GM21447 (cell line): ENCODE results near the gene HPS1.
A peak's percentile ranks its signal among the peaks of the same experiment; 100 is the strongest.

Source experiments
- ATAC-seq: cut with Tn5 transposase; IDR thresholded peaks from one replicate; pipeline ENCODE4 v1.9.1; 2021; ENCODE audit not compliant: unreplicated experiment

HPS1 gene

DNA sequence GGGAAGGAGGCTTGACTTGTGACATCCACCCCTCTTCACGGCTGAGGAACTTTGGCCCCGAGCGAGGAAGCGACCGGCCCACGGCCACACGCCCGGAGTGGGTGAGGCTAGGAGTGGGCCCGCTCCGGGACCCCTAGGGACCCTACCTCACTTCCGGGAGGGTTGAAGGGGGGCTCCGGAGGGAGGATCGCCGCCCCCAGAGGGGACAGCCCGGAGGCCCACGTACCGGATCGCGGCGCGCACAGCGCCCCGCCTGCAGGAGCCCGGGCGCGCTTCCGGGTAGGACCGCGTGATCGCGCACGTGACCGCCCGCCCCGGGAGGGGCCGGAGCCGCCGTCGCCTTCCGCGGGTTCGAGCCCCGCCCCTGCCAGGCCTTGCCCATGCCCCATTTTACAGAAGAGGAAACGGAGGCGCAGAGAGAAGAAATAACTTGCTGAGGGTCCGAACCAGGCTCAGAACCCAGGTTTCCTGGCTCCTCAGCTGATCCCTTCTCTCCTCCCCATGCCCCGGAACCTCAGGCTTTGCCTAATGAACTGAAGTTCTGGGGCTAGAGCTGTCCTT lies at the start of gene HPS1:
TSS of gene HPS1 (minus strand) at position 275 of the 561 bp plus-strand sequence. CDS start 3,695 bp downstream, outside the sequence.
- ATAC-seq = peak; percentile 77

DNA sequence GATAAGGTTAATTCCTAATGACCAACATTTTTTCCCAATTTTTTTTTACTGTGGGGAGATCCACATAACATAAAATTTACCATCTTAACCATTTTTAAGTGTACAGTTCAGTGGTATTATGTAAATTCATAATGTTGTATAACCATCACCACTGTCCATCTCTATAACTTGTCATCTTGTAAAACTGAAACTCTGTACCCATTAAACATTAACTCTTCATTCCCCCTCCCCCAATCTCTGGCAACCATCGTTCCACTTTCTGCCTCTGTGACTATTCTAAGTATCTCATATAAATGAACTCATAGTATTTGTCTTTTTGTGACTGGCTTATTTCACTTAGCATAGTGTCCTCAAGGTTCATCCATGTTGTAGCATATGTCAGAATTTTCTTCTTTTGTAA lies 46.0 kb upstream of the HPS1 start:
- ATAC-seq = no peak

DNA sequence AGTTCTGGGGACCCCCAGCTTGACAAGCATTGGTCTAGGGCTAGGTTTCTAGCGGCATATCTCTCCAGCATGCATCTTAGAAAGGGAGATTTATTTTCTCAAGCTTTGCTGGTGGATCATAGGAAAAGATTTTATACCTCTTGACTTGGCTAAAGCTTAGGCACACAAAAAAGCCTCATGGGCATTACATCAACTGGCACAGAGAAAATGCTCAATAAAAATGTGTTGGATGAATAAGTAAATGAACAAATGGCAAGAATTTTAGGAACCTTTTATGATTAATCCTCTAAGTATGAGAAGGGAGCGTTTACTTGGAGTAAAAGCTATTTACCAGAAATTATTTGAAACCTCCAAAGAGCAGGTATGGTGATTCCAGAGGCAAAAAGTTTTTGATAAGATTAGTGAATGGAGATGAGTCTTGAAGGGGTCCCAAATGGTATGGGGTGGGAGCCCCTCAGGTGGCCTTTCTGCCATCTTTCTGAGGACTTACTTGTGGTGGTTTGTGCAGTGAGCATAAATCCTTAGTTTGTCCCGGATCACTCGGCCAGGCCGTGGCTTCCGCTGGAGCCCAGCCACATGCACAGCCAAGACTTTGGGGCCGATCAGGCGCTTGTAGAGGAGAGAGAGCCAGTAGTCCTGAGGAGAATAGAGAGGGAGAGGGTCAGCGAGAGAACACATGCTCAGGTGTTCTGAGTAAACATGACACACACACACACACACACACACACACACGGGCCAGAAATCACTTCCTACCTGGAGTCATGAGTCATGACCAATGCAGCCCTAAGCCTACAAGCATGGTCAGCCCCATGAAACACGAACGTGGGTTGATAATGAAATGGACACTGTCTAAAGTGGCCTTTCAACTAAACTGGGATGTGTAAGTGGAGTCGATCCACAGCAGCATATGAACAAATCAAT lies 43.1 kb upstream of the HPS1 start:
- ATAC-seq = no peak

DNA sequence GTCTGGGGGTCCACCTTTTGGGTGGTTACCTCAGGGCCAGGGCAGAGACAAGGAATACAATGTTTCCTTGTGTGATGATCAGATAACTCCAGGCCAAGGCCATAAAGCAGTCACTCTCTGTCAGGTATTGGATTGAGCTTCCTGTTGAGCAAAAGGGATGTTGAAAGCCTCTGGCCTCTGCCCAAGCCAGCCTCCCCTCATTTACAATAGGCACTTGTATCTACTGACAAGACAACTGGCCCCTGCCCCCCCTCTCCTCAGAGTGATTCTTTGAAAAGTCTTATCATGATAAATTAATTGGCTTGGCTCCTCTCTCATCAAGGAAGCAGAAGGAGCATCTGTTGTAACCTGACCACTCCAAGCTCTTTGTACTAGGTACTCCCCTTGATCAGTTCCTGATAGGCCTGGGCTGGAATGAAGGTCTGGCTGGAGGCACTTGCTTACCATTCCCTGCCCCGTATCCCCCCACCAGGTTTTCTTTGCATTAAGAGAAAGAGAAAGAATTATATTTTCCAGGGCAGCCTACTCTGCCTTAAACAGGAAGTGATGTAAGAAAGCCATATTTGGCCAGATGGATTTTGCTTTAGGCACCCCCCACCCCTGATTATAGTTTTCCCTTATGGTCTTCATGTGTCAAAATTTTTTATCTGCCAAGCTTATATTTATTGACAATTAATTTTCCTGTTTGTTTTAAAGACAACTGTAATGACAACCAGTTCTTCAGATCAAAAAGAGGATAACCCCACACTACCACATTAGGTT lies 42.1 kb upstream of the HPS1 start:
- no peak for ATAC-seq

DNA sequence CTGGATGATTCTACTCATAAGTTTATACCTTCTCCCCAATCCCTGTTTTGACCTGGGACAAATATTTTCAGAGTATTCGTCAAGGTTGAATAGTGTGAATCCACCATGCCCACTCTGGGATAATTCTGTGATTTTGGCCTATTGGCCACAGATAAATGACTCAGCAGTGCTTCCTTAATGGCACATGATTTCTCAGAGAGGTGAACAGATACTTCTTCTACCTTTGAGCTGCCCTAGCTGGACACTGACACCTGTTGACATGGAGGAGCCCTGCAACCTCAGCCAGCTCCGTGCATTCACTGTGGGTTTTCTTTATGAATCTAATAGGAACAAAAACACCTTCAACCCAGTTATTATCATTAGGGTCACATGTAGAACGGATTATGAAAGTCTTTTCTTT lies 40.9 kb upstream of the HPS1 start:
- ATAC-seq = no peak

DNA sequence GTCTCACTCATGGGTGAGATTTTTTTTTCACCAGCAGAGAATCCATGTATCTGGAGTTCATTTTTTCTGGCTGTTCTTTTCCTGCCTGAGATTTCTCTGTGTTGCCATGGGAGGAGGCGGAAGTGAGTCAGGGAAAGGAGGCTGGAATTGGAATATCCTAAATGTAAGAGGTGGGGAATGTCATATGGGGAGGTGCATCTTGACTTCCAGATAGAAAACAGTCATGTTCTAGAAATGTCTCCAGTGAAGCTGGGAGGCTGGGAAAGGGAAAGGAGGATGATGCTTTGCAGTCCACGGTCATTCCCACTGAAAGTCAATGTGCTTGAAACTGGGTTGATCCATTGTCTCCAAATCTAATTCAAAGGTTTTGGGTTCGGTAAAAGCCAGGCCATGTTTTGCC lies 39.7 kb upstream of the HPS1 start:
- no peak for ATAC-seq

DNA sequence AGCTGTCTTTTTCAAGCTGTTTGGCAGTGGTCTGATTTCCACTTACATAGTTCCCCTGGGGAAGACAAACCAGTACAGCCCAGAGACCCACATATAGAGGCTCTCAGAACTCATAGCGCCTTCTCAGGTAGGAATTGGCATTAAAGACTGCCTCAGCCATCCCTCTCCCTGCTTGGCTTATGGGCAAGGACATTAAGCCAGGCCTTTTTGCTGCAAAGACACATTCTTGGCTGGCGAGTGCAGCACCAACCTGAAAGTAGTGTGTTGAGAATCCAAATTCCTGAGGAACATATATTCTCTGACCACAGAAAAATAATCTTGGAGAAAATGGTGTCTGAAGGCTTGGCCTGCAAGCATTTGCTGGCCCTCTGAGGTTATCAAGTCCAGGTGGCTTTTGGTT lies 39.2 kb upstream of the HPS1 start:
- ATAC-seq = no peak

DNA sequence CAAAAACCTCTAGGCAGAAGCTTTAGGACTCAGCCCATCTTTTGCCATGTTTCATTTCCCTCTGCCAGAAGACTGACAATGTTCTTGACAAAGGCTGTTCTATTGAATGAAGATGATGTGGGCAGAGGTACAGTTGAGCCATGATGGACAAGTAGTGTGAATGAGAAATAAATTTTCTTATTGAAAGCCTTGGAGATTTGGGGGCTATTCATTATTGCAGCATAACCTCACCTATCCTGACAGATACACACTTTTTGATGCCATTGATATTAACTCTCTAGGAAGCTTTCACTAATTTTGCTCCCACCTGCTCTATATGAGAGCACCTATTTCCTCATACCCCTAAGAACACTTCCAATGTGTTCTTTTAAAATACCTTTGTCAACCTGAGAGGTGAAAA lies 36.9 kb upstream of the HPS1 start:
- no peak for ATAC-seq

DNA sequence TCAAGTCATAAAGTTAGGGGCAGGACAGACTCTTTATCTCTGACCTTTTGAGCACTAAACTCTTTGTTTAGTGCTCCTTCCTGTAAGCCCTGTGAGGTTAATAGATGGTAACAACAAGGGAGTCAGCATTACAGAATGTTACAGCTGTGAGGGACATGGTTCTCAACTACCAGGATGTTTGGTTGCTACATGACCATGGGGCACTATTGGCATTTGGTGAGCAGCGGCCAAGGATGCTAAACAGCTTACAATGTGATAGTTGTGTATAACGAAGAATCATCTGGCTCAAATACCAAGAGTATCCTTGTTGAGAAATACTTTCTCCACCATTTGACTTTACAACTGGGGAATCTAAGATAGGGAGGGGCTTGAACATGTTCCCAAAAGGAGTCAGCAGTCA lies 35.4 kb upstream of the HPS1 start:
- ATAC-seq = no peak

DNA sequence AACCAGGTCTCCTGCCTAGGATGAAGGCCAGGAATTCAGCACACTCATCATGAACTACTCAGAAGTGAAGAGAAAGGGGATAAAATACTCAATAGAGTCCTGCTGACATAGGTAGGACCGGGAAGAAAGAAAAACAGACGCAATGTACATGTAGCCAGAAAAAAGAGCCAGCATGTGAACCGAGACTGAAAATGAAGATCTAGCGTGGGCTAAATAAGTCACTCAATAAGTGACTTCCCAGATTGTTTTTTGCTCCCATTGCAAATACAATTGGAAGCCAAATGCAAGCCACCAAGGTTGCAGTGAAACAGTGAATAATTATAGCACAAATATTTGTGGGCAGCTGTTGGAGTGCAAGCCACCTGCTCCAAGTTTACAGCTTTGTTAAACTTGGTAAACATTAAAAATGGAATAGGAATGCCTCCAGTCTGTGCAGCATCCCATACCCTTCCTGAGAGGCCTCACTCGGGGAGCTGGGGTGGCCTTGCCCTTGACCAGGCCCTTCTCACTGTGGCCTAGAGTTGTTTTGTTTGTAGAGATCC lies 34.7 kb upstream of the HPS1 start:
- ATAC-seq = no peak

DNA sequence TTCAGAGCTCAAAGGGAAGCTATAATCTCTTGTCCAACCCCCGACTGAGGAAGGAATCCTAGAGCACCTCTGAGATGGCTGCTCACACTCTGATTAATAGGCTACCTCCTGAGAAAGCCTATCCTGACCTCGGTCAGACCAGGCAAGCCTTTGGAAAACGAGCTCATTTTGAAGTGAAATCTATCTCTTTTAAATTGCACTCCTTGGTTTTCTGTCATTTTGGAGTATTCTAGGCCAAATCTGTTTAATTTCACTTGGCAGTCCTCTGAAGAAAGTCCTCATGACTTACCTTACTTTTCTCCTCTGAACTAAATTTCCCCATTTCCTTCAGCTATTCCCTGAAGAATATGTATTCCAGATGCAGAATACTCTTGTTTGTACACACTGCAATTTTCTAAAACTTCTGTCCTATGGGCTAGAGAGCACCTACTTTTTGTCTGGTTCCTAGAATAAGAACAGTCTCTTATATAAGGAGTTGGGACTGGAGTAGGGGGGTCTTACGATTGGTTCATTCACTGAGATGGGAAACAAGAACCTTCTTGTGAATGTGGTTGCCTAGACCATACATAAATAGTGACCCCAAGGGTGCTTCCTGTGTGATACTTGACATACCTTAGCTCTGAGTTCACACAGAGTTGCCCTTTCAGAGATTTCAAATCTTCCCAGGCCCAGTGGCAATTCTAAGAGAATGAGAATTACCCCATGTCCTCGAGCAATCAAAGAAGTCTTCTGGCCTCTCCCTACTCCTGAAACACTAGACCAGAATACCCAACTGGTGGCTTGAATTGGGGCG lies 31.9 kb upstream of the HPS1 start:
- no peak for ATAC-seq

DNA sequence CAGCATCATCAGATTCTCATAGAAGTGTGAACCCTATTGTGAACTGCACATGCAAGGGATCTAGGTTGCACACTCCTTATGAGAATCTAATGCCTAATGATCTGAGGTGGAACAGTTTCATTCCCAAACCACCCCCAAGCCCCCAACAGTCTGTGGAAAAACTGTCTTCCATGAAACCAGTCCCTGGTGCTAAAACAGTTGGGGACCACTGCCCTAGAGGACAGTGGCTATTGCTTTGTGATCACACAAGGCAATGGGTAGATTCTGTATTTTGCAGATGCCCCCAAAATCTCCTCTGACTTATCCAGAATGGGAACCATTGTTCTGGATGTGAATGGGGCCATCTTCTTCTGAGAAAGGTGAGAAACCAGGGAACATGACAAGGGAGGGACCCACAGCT lies 31.1 kb upstream of the HPS1 start:
- ATAC-seq = no peak

DNA sequence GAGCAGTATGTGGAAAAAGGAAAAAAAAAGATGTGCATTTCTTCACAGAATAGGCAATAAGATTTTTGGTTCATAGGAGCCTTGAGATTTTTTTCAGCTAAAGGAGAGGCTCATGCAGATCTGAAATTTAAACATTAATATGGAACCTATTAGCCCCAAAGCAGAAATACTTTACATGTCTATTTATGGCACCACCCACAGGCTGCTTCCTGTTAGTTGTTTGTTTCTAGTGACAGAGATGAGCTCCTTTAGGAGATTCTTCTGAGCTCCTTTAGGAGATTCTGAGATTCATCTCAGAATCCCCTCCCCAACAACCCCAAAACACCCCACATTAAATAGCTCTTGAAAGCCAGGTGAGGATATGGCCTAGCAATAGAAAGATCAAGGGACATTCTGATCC lies 27.9 kb upstream of the HPS1 start:
- peak; percentile 69 for ATAC-seq

DNA sequence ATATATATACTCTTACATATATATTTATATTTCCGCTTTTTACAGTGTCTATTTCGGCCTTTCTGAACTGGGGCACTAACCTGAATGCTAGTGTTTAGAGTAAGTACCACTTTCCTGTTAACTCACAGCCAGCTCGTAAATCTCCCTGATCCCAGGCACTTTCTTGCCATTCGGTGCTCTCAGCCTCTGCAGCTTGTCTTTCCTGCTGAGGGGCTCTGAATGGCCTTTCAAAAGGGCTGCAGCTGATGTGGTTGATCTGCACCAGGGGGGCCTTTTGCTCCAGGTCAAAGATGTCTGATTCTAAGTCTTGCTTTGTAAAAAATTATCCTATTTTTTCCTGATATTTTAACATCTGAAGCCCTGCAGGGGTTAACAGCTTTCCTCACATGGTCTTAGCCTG lies 25.5 kb upstream of the HPS1 start:
- no peak for ATAC-seq

DNA sequence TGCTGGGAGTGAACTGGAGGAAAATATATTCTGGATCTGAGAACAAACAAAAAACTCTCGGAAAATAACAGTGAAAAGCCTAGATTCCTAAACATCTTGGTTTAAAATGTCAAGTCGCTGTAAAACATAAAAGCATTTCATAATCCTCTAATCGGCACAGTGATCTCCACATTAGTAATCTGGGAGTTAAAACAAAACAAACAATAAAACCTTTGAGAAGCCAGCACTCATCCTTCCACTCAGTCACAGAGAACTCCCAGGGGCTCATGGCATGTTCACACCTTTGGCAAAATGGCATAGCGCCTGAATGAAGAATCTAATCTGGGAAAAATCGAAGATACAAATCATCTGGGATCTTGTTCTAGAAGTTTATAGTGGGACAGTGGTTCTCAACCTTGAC lies 24.1 kb upstream of the HPS1 start:
- ATAC-seq = no peak

DNA sequence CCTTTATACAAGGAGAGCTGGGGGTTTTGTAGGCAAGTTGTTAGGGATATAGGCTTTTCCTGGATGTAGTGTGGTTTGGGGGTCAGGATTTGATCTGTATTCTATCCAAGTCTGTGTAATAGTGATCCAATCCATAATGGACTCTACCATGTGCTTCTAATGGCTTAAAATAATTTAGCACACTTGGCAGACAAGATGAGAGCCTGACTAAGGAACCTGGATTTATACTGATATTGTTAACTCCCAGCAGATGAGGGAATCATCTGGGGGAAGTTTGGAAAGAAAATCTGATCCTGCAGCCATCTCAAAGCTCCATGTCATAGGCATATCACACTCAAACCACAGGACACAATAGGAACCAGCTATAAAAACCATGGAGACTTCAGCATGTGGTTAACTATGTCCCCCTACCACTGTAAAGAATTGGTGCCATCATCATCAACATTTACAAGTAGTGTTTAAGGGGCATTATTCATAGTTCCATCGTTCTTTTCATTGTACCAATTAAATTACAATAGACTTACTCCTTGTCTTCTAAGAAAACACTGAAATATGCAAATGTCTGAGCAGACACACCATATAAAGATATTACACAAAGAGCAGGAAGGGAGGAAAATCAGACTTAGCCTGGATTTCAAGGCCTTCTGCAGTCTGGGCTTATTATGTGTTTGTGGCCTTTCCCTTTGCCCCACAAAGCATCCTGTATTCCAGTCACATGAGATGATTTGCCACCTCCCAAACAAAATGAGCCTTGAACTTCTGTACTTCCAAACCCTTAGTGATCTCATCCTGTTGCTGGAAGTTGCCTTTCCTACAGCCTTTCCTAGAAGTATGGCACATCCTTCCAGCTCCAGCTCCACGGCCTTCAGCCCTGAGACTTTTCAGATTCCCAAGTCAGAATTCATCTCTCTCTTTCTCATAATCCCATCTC lies 22.5 kb upstream of the HPS1 start:
- ATAC-seq = no peak

DNA sequence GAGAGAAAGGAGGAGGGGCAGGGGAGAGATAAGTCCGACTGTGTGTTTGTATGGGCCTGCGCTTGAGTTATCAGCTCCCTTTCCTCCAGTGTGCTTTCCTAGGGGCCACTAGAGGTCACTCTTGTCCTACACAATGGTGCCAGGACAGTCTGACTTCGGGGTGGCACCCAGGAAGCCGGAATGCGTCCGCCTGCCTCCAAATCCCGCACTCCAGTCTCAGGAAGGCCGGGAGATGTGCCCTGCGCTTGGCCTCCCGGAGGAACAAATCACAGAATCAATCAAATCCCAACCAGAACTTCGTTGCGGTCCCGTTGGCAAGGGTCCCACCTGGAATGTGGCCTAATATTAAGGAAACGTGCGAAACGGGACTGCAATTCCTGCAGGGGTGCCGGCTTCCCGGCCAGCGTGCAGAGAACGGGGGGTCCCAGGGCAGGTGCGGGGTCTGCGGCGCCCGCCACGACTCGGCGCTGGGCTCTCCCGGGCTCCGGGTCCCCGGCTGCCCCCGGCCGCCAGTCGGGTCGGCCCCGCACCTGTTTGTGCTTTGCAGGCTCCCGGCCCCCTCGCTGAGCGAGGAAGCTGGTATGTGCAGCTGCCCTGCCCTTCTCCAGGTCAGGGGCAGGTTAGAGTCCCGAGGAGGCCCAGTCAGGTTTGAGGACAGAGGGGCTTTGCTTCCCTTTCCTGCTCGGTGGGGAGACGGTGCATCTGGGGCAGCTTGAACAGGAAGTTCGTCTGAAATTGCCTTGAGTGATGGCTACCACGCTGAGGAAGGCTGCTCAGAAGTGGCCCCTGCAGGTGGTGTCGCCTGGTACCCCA lies 21.0 kb upstream of the HPS1 start:
- peak; percentile 82 for ATAC-seq

DNA sequence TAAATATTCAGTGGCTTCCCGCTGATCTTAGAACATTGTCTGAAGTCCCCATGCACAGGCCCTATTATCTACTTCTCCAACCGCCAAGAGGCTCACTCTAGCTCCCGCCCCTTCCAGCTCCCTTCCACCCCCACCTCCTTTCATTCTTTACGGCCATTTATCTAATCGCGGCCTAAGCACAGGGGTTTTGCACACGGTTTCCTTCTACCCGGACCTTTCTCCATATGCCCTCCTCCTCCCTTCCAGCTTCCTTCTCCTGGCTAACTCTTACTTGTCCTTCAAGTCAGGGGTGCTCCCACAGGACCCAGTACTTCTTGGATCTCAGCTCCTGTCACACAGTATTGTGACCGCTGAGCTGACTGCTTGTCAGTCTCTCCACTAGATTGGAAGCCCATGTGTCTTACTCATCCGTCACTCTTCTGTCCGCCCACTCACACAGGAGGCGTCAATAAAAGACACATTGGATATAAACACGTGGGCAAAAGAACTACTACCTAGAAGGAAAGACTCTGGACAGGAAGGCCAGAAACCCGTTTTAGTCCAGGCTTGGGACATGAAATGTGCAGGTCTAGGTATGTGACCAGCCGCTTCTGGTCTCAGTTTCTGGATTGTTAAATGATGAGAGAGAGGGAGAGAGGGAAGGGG lies 20.2 kb upstream of the HPS1 start:
- ATAC-seq = no peak
